Measurements from ENCODE around the gene RASL11B.

GRCh38 chr4:52884994-52885393, 22.9 kb downstream of the RASL11B start:
- TF ChIP-seq CTCF (IDR thresholded peaks at IDR 0.05) = no peak
- no peak for TF ChIP-seq POLR2A (IDR thresholded peaks at IDR 0.05)
- no peak for TF ChIP-seq EP300 (IDR thresholded peaks at IDR 0.05)
